NCI-H1694 (cell line): Measurements from ENCODE around the gene OR2T35.
"Not testable (repeated sequence)": the region's sequence is repeated elsewhere in the genome, so short reads cannot be mapped to it uniquely, and the experiment has no call there.

Experiments used
- DNase-seq: peaks from one replicate; lab custom pipeline; 2025; lab: John Stamatoyannopoulos, UW

Gene OR2T35

GRCh38 chr1:248645178-248645577 lies at the start of gene OR2T35:
TSS of gene OR2T35 (minus strand) at chr1:248645278. CDS start at chr1:248639258, 6,020 bp downstream.
- DNase-seq = not testable (repeated sequence)

GRCh38 chr1:248691567-248692155 lies 46.6 kb upstream of the OR2T35 start:
- DNase-seq = no peak

- no peak for DNase-seq
These were observed 43.6 kb upstream of the OR2T35 start for GRCh38 chr1:248688527-248689298.

- DNase-seq = no peak
These were observed 41.7 kb upstream of the OR2T35 start for GRCh38 chr1:248686815-248687214.

- no peak for DNase-seq
These were observed 36.6 kb upstream of the OR2T35 start for GRCh38 chr1:248681651-248682050.

GRCh38 chr1:248670003-248670402 lies 24.9 kb upstream of the OR2T35 start:
- DNase-seq = no peak

GRCh38 chr1:248663453-248664328 lies 18.6 kb upstream of the OR2T35 start:
- not testable (repeated sequence) for DNase-seq

- not testable (repeated sequence) for DNase-seq
These were observed 11.7 kb upstream of the OR2T35 start for GRCh38 chr1:248656797-248657196.

GRCh38 chr1:248655354-248655753 lies 10.3 kb upstream of the OR2T35 start, which contains the start of gene OR2T27:
TSS of gene OR2T27 (minus strand) at chr1:248655528. CDS start at chr1:248650884, 4,644 bp downstream.
- not testable (repeated sequence) for DNase-seq

GRCh38 chr1:248648770-248649536 lies 3.9 kb upstream of the OR2T35 start:
- not testable (repeated sequence) for DNase-seq

- DNase-seq = not testable (repeated sequence)
These were observed 2.0 kb downstream of the OR2T35 start for GRCh38 chr1:248642971-248643651.

- DNase-seq = not testable (repeated sequence)
These were observed 3.5 kb downstream of the OR2T35 start for GRCh38 chr1:248641583-248641982.

GRCh38 chr1:248640906-248641305 lies 4.2 kb downstream of the OR2T35 start:
- DNase-seq = not testable (repeated sequence)

- DNase-seq = not testable (repeated sequence)
These were observed 5.4 kb downstream of the OR2T35 start for GRCh38 chr1:248639652-248640051.

- DNase-seq = not testable (repeated sequence)
These were observed 8.5 kb downstream of the OR2T35 start for GRCh38 chr1:248636612-248637011.

- DNase-seq = not testable (repeated sequence)
These were observed 10.1 kb downstream of the OR2T35 start, which contains the start of gene OR2T11 for GRCh38 chr1:248634991-248635390. TSS of gene OR2T11 (minus strand) at chr1:248635091. CDS start at chr1:248627128, 7,963 bp downstream.

- no peak for DNase-seq
These were observed 13.6 kb downstream of the OR2T35 start for GRCh38 chr1:248631354-248632008.

- no peak for DNase-seq
These were observed 14.5 kb downstream of the OR2T35 start for GRCh38 chr1:248630551-248630950.

- DNase-seq = no peak
These were observed 16.9 kb downstream of the OR2T35 start for GRCh38 chr1:248627971-248628844.
